Endodermal cell (in vitro differentiated cells): ENCODE measurements around the gene FKBP1B. TPM values are rescaled to one million over a fixed set of nuclear protein-coding genes. Genes with fewer than 3 reads are reported as not detected.

Experiments used
- DNase-seq: peaks from one replicate; pipeline ENCODE4 v3.0.0-alpha.2; 2017
- H3K27ac ChIP-seq: 2 replicates; pipeline ENCODE4 v1.5.1; 2013; ENCODE audit warnings: mild to moderate bottlenecking, low read depth, low read length, moderate library complexity
- H3K27me3 ChIP-seq: 2 replicates; pipeline ENCODE4 v1.6.1; 2013; ENCODE audit warnings: mild to moderate bottlenecking, low read length, moderate library complexity; ENCODE audit not compliant: insufficient read depth, control insufficient read depth, poor library complexity, severe bottlenecking
- H3K36me3 ChIP-seq: 2 replicates; pipeline ENCODE4 v1.7.0; 2013; ENCODE audit warnings: mild to moderate bottlenecking, low read length, moderate library complexity; ENCODE audit not compliant: control insufficient read depth, insufficient read depth
- H3K4me1 ChIP-seq: one replicate; pipeline ENCODE4 v1.7.0; 2013; ENCODE audit warnings: low read length; ENCODE audit not compliant: control insufficient read depth, insufficient read depth
- H3K4me3 ChIP-seq: 2 replicates; pipeline ENCODE4 v1.5.1; 2013; ENCODE audit warnings: mild to moderate bottlenecking, low read length, moderate library complexity
- H3K9ac ChIP-seq: 2 replicates; pipeline ENCODE4 v1.6.1; 2013; ENCODE audit warnings: mild to moderate bottlenecking, low read length, moderate library complexity; ENCODE audit not compliant: poor library complexity, severe bottlenecking; ENCODE audit errors: extremely low read depth
- H3K9me3 ChIP-seq: 2 replicates; pipeline ENCODE4 v1.6.1; 2013; ENCODE audit warnings: mild to moderate bottlenecking, low read length, moderate library complexity; ENCODE audit not compliant: control insufficient read depth
- H3K27ac Mint-ChIP-seq: 2 replicates; pipeline ENCODE4 v1.8.0; 2020; ENCODE audit warnings: mixed read lengths
- H3K27me3 Mint-ChIP-seq: 2 replicates; pipeline ENCODE4 v1.8.0; 2021; ENCODE audit warnings: mild to moderate bottlenecking, mixed read lengths; ENCODE audit not compliant: insufficient read depth
- H3K36me3 Mint-ChIP-seq: 2 replicates; pipeline ENCODE4 v1.8.0; 2020; ENCODE audit warnings: low read depth, mixed read lengths
- H3K4me1 Mint-ChIP-seq: 2 replicates; pipeline ENCODE4 v1.8.0; 2020; ENCODE audit warnings: mixed read lengths
- H3K4me3 Mint-ChIP-seq: 2 replicates; pipeline ENCODE4 v1.8.0; 2020; ENCODE audit warnings: mild to moderate bottlenecking, moderate library complexity, mixed read lengths
- H3K9me3 Mint-ChIP-seq: 2 replicates; pipeline ENCODE4 v1.8.0; 2020; ENCODE audit warnings: mild to moderate bottlenecking, mixed read lengths
- WGBS, 2 experiments: methylation state at CpG; one replicate each; pipeline versions ENCODE4 v1.1.5 to v1.1.7; 2013; ENCODE audit warnings: missing lambda C conversion rate in 2 of 2, mixed read lengths in 1 of 2; ENCODE audit not compliant: insufficient coverage in 1 of 2, insufficient read length in 1 of 2; 5-methylcytosine and 5-hydroxymethylcytosine counted together
- total RNA-seq, 2 donors: library from RNA; stranded (reverse); fragmentation: NEBNext Ultra II Directional in 1 of 2; extraction: Animal tissue kit (Norgen Biotek cat#: 25700) in 1 of 2; gene quantifications; 2 replicates in 1 of 2; 3 replicates in 1 of 2; pipeline ENCODE4 v1.2.1, GENCODE V29; 2021
- TF ChIP-seq, protein P1 (sequence below): fragments of 200-600 bp; sonication (generic); conservative IDR thresholded peaks from 2 replicates; pipeline ENCODE4 v1.5.0; 2021; ENCODE audit warnings: antibody characterized with exemption, mild to moderate bottlenecking

Gene FKBP1B
- total RNA-seq, 2 donors from 2014 or later = 35.3 to 39.0 TPM

DNA sequence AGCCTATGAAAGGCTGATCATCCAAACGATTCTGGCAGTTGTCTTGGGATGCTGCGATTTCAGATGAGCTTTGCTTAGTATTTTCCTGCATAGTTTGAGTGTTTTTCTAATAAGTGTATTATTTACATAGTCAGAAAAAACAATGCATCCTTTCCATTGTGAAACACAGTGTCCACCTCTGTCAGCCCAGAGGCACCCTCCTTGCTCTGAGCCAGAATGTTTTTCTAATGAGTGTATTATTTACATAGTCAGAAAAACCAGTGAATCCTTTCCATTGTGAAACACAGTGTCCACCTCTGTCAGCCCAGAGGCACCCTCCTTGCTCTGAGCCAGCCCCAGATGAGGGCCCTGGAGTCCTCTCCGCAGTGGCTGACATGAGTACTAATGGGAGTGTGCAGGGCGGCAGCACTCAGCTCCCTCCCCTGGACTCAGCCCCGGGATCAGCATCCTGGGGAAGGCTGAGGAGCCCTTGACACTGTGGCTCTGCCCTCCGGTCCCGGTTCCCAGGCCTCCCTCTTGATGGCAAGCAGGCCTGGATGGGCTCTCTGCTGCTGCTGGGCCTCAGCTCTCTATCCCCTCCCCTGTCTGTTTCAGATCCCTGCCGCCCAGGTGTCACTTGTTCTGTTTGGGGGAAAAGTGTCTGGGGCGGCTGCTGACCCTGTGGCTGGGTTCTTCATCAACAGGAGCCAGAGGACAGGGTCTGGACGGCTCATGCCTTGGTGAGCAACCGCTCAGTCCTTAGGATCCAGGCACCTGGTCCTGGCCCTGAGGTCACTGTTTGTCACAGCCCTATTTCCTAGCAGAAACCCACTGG is 33.8 kb upstream of the FKBP1B start:
- no peaks in the 10 kb centered on the region for H3K9me3 Mint-ChIP-seq
- no peak overlapping the region for H3K27ac ChIP-seq
- H3K36me3 Mint-ChIP-seq = peaks cover 3% of the 10 kb centered on the region
- H3K9me3 ChIP-seq = no peaks in the 10 kb centered on the region
- H3K4me1 ChIP-seq = no peaks in the 10 kb centered on the region
- peaks cover 10% of the 10 kb centered on the region for H3K27me3 Mint-ChIP-seq
- peaks cover 6% of the 10 kb centered on the region for H3K27me3 ChIP-seq
- TF ChIP-seq, protein P1, sequence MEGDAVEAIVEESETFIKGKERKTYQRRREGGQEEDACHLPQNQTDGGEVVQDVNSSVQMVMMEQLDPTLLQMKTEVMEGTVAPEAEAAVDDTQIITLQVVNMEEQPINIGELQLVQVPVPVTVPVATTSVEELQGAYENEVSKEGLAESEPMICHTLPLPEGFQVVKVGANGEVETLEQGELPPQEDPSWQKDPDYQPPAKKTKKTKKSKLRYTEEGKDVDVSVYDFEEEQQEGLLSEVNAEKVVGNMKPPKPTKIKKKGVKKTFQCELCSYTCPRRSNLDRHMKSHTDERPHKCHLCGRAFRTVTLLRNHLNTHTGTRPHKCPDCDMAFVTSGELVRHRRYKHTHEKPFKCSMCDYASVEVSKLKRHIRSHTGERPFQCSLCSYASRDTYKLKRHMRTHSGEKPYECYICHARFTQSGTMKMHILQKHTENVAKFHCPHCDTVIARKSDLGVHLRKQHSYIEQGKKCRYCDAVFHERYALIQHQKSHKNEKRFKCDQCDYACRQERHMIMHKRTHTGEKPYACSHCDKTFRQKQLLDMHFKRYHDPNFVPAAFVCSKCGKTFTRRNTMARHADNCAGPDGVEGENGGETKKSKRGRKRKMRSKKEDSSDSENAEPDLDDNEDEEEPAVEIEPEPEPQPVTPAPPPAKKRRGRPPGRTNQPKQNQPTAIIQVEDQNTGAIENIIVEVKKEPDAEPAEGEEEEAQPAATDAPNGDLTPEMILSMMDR = no peak
- H3K9ac ChIP-seq = no peak overlapping the region
- peak overlapping the region; percentile 52 for H3K27ac Mint-ChIP-seq
- peak; percentile 69 for DNase-seq
- WGBS, 2 experiments = 42 to 73% methylated on average over 2 to 11 of the region's 11 CpGs
- no peak overlapping the region for H3K4me3 Mint-ChIP-seq
- H3K4me3 ChIP-seq = no peak overlapping the region
- peaks cover 5% of the 10 kb centered on the region for H3K4me1 Mint-ChIP-seq
- no peaks in the 10 kb centered on the region for H3K36me3 ChIP-seq

DNA sequence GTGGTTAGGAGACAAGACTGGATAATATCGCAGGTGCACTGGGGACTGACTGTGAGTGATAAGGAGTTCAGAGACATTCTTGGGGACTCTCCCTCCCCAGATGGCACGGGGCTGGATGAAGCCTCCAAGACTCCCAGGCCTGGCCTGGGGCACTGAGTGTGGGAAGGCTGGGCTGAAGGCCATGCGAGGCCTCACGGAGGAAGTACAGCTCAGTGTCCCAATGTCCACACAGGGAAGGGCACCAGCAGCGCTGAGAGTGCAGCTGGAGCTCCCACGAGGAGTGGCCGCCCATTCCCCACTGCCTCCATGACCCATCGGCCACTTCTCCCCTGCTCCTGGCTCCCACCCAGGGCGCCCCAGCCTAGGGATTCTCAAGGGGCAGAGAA is 33.2 kb upstream of the FKBP1B start:
- Mint-ChIP-seq H3K27ac (peak overlapping the region; percentile 52), H3K4me3 (no peak overlapping the region), H3K4me1 (peaks cover 5% of the 10 kb centered on the region), H3K27me3 (peaks cover 5% of the 10 kb centered on the region), H3K36me3 (peaks cover 3% of the 10 kb centered on the region), H3K9me3 (no peaks in the 10 kb centered on the region)
- no peak overlapping the region for H3K4me3 ChIP-seq
- no peak overlapping the region for H3K27ac ChIP-seq
- DNase-seq = no peak
- 93 to 100% methylated on average over 4 to 9 of the region's 9 CpGs for WGBS, 2 experiments
- TF ChIP-seq, protein P1 = no peak
- H3K4me1 ChIP-seq = no peaks in the 10 kb centered on the region
- peaks cover under 1% of the 10 kb centered on the region for H3K27me3 ChIP-seq
- H3K9ac ChIP-seq = no peak overlapping the region
- no peaks in the 10 kb centered on the region for H3K9me3 ChIP-seq
- H3K36me3 ChIP-seq = no peaks in the 10 kb centered on the region

DNA sequence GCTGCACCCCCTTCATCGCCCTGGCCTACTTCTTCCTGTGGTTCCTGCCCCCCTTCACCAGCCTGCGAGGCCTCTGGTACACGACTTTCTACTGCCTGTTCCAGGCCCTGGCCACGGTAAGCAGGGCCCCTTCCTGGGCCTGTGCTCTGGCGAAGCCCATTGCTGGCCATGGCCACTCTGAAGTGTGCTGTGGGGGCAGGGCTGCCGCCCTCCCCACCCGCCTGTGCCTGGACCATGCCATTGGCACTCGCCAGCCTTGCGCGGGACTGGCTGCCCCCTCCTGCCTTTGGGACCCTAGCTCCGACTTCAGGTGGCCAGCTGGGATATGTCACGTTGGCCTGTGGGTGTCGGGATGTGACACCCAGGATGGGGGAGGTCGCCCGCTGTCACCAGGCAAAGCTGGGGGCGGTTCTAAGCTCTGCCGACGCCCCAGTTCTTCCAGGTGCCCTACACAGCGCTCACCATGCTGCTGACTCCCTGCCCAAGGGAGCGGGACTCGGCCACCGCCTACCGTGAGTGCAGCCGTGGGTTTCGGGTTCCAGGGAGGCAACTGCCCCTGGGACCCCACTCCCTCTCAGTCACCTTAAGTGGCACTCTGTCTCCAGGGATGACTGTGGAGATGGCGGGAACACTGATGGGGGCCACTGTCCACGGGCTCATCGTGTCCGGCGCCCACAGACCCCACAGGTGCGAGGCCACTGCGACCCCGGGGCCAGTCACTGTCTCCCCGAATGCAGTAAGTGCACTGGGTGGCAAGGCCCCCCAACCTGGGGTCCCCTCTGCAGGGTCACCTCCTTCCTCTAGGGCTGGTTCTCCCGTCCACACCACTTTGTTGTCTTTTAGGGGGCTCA is 32.5 kb upstream of the FKBP1B start:
- H3K27me3 Mint-ChIP-seq = no peaks in the 10 kb centered on the region
- H3K9ac ChIP-seq = no peak overlapping the region
- H3K27ac Mint-ChIP-seq = no peak overlapping the region
- H3K27me3 ChIP-seq = no peaks in the 10 kb centered on the region
- no peaks in the 10 kb centered on the region for H3K9me3 Mint-ChIP-seq
- no peak overlapping the region for H3K4me3 Mint-ChIP-seq
- no peaks in the 10 kb centered on the region for H3K9me3 ChIP-seq
- H3K4me1 ChIP-seq = no peaks in the 10 kb centered on the region
- H3K36me3 Mint-ChIP-seq = peaks cover 3% of the 10 kb centered on the region
- TF ChIP-seq, protein P1 = no peak
- H3K36me3 ChIP-seq = no peaks in the 10 kb centered on the region
- peaks cover 5% of the 10 kb centered on the region for H3K4me1 Mint-ChIP-seq
- no peak overlapping the region for H3K4me3 ChIP-seq
- DNase-seq = no peak
- 92 to 95% methylated on average over 16 to 35 of the region's 35 CpGs for whole genome bisulfite sequencing, 2 experiments
- H3K27ac ChIP-seq = no peak overlapping the region
